Smooth muscle cell (in vitro differentiated cells): Measurements from ENCODE around the gene RCAN2. TPM values are rescaled to one million over a fixed set of nuclear protein-coding genes. Genes with fewer than 3 reads are reported as not detected.
"Not testable (repeated sequence)": the region's sequence is repeated elsewhere in the genome, so short reads cannot be mapped to it uniquely, and the experiment has no call there.

Source experiments
- DNase-seq: peaks from one replicate; lab custom pipeline; 2025; ENCODE audit not compliant: unreplicated experiment; lab: John Stamatoyannopoulos, UW
- H2AFZ ChIP-seq: fragments of 200-600 bp; sonication (generic); 2 replicates; pipeline ENCODE4 v1.6.0; 2016; ENCODE audit warnings: antibody characterized with exemption, low read depth, mild to moderate bottlenecking
- H3F3A ChIP-seq: fragments of 200-600 bp; sonication (generic); 2 replicates; pipeline ENCODE4 v1.6.0; 2017; ENCODE audit warnings: antibody characterized with exemption, low read depth
- H3K27ac ChIP-seq: fragments of 200-600 bp; sonication (generic); 2 replicates; pipeline ENCODE4 v1.5.1; 2016; ENCODE audit warnings: low read depth, mild to moderate bottlenecking
- H3K27me3 ChIP-seq: fragments of 200-600 bp; sonication (generic); 2 replicates; pipeline ENCODE4 v1.6.1; 2016; ENCODE audit warnings: low read depth, mild to moderate bottlenecking
- H3K36me3 ChIP-seq: fragments of 200-600 bp; sonication (generic); 2 replicates; pipeline ENCODE4 v1.5.1; 2016; ENCODE audit warnings: low read depth
- H3K4me1 ChIP-seq: fragments of 200-600 bp; sonication (generic); 2 replicates; pipeline ENCODE4 v1.5.1; 2016; ENCODE audit warnings: low read depth
- H3K4me2 ChIP-seq: fragments of 200-600 bp; sonication (generic); 2 replicates; pipeline ENCODE4 v1.6.0; 2016; ENCODE audit warnings: mild to moderate bottlenecking
- H3K4me3 ChIP-seq: fragments of 200-600 bp; sonication (generic); 2 replicates; pipeline ENCODE4 v1.5.1; 2016; ENCODE audit warnings: mild to moderate bottlenecking
- H3K79me2 ChIP-seq: fragments of 200-600 bp; sonication (generic); 2 replicates; pipeline ENCODE4 v1.6.0; 2016; ENCODE audit warnings: low read depth, mild to moderate bottlenecking
- H3K9ac ChIP-seq: fragments of 200-600 bp; sonication (generic); 2 replicates; pipeline ENCODE4 v1.6.0; 2016; ENCODE audit warnings: low read depth
- H3K9me3 ChIP-seq: fragments of 200-600 bp; sonication (generic); replicated peaks from 2 replicates; pipeline ENCODE4 v1.5.1; 2016; ENCODE audit warnings: low read depth
- H4K20me1 ChIP-seq: fragments of 200-600 bp; sonication (generic); 2 replicates; pipeline ENCODE4 v1.6.0; 2016; ENCODE audit warnings: low read depth
- WGBS: methylation state at CpG from one replicate; pipeline ENCODE4 v1.1.7; 2016; ENCODE audit warnings: low lambda C conversion rate; 5-methylcytosine and 5-hydroxymethylcytosine counted together
- polyA plus RNA-seq: library from polyadenylated mRNA; unstranded; fragments of >200 nt; fragmentation: Nextera tagmentation; extraction: Ambion mirVana; gene quantifications from 2 replicates; pipeline ENCODE4 v1.2.1, GENCODE V29; 2016
- total RNA-seq: library from RNA; depleted of rRNA; stranded (reverse); fragments of >200 nt; gene quantifications from 2 replicates; pipeline ENCODE4 v1.2.3, GENCODE V29; 2014
- TF ChIP-seq, protein P1 (sequence below): fragments of 200-600 bp; sonication (generic); IDR thresholded peaks from 2 replicates; pipeline ENCODE4 v1.5.1; 2017; ENCODE audit warnings: borderline replicate concordance, mild to moderate bottlenecking, antibody characterized with exemption; ENCODE audit not compliant: insufficient read depth, poor library complexity, severe bottlenecking

The RCAN2 gene
- total and polyA plus RNA-seq, 2 experiments from 2014 or later, result 2.5 to 2.7 TPM

DNA sequence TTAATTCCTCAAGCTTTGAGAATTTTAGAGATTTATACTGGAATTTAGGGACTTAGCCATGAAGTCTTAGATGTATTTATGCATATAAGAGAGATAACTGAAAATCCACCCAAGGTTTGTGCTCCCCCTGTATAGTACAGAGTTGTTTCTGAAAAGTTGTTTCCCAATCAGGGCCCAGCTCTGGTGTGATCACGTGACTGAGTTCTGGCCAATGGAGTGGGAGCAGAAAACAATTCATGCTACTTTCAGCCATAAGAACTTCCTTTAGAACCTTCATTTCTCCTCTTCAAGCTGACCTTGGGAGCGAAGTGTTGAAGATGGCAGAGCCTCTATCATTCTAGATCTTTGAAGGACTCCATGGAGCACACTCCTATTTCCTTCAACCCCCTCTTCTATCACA is 151.0 kb downstream of the RCAN2 start:
- Histone ChIP-seq H3K27me3 (no peaks in the 10 kb centered on the region), H3K36me3 (no peaks in the 10 kb centered on the region), H3K27ac (no peak overlapping the region), H3K4me3 (no peak overlapping the region), H3K79me2 (no peaks in the 10 kb centered on the region), H3K9me3 (no peaks in the 10 kb centered on the region), H2AFZ (no peak overlapping the region), H3K4me2 (no peak overlapping the region), H4K20me1 (no peaks in the 10 kb centered on the region), H3F3A (no peaks in the 10 kb centered on the region), H3K4me1 (no peaks in the 10 kb centered on the region), H3K9ac (no peak overlapping the region)
- DNase-seq, result no peak
- TF ChIP-seq, protein P1, sequence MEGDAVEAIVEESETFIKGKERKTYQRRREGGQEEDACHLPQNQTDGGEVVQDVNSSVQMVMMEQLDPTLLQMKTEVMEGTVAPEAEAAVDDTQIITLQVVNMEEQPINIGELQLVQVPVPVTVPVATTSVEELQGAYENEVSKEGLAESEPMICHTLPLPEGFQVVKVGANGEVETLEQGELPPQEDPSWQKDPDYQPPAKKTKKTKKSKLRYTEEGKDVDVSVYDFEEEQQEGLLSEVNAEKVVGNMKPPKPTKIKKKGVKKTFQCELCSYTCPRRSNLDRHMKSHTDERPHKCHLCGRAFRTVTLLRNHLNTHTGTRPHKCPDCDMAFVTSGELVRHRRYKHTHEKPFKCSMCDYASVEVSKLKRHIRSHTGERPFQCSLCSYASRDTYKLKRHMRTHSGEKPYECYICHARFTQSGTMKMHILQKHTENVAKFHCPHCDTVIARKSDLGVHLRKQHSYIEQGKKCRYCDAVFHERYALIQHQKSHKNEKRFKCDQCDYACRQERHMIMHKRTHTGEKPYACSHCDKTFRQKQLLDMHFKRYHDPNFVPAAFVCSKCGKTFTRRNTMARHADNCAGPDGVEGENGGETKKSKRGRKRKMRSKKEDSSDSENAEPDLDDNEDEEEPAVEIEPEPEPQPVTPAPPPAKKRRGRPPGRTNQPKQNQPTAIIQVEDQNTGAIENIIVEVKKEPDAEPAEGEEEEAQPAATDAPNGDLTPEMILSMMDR, result no peak
- WGBS, result 86% methylated on average over 2 of the region's 2 CpGs

DNA sequence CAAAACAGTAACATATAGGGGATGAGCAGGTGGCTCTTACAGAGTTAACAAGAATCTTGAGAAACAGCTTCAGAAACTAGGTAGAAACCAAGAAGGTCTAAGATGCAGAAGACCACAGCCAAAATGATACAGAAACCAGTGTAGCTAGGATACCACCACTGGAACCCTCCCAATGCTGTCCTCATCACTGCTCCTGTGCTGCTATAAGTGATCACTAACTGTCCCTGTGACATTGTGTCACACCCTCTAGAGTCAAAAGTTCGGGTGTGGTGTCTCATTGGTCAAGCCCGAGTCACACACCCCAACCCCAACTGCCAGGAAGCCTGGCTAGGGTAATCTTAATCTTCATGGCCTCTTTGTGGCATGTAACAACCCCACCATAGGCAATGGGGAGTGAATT is 153.1 kb downstream of the RCAN2 start:
- Histone ChIP-seq H3K27ac (no peak overlapping the region), H3K4me3 (no peak overlapping the region), H3K36me3 (no peaks in the 10 kb centered on the region), H3F3A (no peaks in the 10 kb centered on the region), H3K4me1 (no peaks in the 10 kb centered on the region), H3K9me3 (no peaks in the 10 kb centered on the region), H3K79me2 (no peaks in the 10 kb centered on the region), H3K9ac (no peak overlapping the region), H4K20me1 (no peaks in the 10 kb centered on the region), H2AFZ (no peak overlapping the region), H3K4me2 (no peak overlapping the region), H3K27me3 (no peaks in the 10 kb centered on the region)
- DNase-seq, result no peak
- 82% methylated on average over 2 of the region's 2 CpGs for WGBS
- TF ChIP-seq, protein P1, result no peak

DNA sequence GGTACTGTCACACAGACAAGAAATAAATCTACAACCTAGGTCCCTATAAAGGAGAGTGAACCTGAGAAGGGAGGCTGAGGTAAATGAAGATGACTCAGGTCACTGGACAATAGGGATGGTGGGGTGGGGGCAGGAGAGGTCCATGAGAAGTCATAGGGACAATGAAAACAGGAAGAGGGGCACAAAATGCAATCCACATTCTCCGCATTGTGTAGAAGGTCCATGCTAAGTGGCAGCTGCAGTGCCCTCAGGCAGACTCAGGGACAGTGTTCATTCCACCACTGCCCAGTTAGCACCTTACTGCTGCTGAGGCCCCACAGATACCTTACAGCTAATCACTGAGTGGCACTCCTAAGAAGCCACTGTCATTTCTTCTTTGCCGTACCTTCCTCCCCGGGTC is 156.8 kb downstream of the RCAN2 start:
- no peak overlapping the region for H3K9ac ChIP-seq
- H3K4me2 ChIP-seq, result no peak overlapping the region
- H3K79me2 ChIP-seq, result no peaks in the 10 kb centered on the region
- no peaks in the 10 kb centered on the region for H3K27me3 ChIP-seq
- no peaks in the 10 kb centered on the region for H3K36me3 ChIP-seq
- no peak overlapping the region for H2AFZ ChIP-seq
- no peak for DNase-seq
- no peak overlapping the region for H3K4me3 ChIP-seq
- 93% methylated on average over 3 of the region's 3 CpGs for WGBS
- TF ChIP-seq, protein P1, result no peak
- no peaks in the 10 kb centered on the region for H3K9me3 ChIP-seq
- H4K20me1 ChIP-seq, result no peaks in the 10 kb centered on the region
- H3K27ac ChIP-seq, result no peak overlapping the region
- no peaks in the 10 kb centered on the region for H3K4me1 ChIP-seq
- H3F3A ChIP-seq, result no peaks in the 10 kb centered on the region

DNA sequence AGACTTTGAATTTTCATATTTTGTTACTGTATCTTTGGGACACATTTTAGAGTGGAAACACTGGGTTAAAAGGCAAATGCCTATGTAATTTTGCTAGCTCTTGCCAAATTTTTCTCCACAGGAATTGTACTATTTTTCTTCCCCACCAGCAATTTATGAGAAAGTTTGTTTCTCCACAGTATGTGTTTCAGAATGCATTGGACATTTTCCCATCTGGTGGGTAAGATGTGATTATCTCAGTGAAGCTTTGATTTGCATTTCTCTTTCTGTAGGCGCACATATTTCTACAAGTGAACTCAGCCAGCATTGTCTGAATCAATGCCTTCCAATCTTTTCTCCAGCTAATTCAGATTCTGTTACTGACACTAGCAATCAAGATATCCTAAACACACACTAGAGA is 157.8 kb downstream of the RCAN2 start:
- Histone ChIP-seq H3K4me3 (no peak overlapping the region), H3K4me2 (no peak overlapping the region), H2AFZ (no peak overlapping the region), H3K27ac (no peak overlapping the region), H3K9me3 (no peaks in the 10 kb centered on the region), H3K4me1 (no peaks in the 10 kb centered on the region), H3K79me2 (no peaks in the 10 kb centered on the region), H3K27me3 (no peaks in the 10 kb centered on the region), H3K9ac (no peak overlapping the region), H3F3A (no peaks in the 10 kb centered on the region), H4K20me1 (no peaks in the 10 kb centered on the region), H3K36me3 (no peaks in the 10 kb centered on the region)
- TF ChIP-seq, protein P1, result no peak
- 96% methylated on average over 1 of the region's 1 CpG for WGBS
- DNase-seq, result no peak

DNA sequence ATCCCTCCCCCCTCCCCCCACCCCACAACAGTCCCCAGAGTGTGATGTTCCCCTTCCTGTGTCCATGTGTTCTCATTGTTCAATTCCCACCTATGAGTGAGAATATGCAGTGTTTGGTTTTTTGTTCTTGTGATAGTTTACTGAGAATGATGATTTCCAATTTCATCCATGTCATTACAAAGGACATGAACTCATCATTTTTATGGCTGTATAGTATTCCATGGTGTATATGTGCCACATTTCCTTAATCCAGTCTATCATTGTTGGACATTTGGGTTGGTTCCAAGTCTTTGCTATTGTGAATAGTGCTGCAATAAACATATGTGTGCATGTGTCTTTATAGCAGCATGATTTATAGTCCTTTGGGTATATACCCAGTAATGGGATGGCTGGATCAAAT is 158.8 kb downstream of the RCAN2 start:
- H3F3A ChIP-seq, H3K27me3 ChIP-seq, H3K9me3 ChIP-seq, H4K20me1 ChIP-seq, H3K9ac ChIP-seq, H3K4me2 ChIP-seq, H2AFZ ChIP-seq, H3K27ac ChIP-seq, H3K4me3 ChIP-seq, DNase-seq, H3K36me3 ChIP-seq, H3K4me1 ChIP-seq, H3K79me2 ChIP-seq: not testable (repeated sequence)
